NOMO-1 (cell line): ENCODE results near the gene TMEM161B.
"Not testable (repeated sequence)": the region's sequence is repeated elsewhere in the genome, so short reads cannot be mapped to it uniquely, and the experiment has no call there.

Experiments
- DNase-seq, 2 experiments: peaks; one replicate each; lab custom pipeline; 2025; ENCODE audit not compliant: unreplicated experiment in 2 of 2; lab: John Stamatoyannopoulos, UW

TMEM161B gene

GRCh38 chr5:88188458-88189132, 80.0 kb downstream of the TMEM161B start:
- no peak for DNase-seq

- DNase-seq: no peak
Observed at GRCh38 chr5:88183255-88183654, 85.4 kb downstream of the TMEM161B start.

GRCh38 chr5:88177486-88177885, 91.2 kb downstream of the TMEM161B start:
- not testable (repeated sequence) for DNase-seq

DNA sequence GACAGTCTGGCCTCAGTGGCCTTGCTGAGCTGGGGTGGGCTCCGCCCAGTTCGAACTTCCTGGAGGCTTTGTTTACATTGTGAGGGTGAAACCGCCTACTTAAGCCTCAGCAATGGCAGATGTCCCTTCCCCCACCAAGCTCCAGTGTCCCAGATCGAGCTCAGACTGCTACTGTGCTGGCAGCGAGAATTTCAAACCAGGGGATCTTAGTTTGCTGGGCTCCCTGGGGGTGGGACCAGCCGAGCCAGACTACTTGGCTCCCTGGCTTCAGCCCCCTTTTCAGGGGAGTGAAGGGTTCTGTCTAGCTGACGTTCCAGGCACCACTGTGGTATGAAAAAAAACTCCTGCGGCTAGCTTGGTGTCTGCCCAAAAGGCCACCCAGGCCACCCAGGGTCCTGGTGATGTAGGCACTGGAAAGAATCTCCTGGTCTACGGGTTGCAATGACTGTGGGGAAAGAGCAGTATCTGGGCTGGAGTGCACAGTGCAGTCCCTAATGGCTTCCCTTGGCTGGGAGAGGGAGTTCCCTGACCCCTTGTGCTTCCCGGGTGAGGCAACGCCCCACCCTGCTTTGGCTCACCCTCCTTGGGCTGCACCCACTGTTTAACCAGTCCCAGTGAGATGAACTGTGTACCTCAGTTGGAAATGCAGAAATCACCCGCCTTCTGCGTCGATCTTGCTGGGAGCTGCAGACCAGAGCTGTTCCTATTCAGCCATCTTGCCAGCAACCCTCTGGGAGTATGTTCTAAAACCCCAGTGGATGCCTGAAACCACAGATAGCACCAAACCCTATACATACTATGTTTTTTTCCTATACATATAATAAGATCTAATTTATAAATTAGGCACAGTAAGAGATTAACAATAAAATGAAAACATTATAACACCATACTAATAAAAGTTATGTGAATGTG, 95.5 kb downstream of the TMEM161B start:
- DNase-seq: no peak

GRCh38 chr5:88159591-88159990, 109.1 kb downstream of the TMEM161B start:
- DNase-seq: no peak

DNA sequence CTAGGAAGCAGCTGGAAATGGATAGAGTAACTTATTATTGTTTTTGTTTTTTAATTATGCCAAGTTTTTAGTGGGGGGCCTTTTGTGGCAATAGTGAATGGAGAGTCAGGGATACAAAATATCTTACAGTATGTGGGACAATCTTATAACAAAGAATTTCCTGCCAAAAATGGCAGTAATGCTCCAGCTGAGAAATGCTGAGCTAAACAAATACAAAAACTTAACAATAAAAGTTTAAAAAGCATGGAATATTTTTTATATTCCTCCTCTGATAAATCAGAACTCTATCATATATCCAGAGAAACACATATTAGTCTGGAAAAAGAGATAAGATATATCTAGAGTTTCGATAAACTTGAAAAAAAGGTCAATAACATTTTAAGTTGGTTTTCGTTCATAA, 110.6 kb downstream of the TMEM161B start:
- DNase-seq: no peak

- no peak for DNase-seq
Observed at GRCh38 chr5:88154891-88155290, 113.8 kb downstream of the TMEM161B start.

- DNase-seq: no peak
Observed at GRCh38 chr5:88150747-88151146, 117.9 kb downstream of the TMEM161B start.

DNA sequence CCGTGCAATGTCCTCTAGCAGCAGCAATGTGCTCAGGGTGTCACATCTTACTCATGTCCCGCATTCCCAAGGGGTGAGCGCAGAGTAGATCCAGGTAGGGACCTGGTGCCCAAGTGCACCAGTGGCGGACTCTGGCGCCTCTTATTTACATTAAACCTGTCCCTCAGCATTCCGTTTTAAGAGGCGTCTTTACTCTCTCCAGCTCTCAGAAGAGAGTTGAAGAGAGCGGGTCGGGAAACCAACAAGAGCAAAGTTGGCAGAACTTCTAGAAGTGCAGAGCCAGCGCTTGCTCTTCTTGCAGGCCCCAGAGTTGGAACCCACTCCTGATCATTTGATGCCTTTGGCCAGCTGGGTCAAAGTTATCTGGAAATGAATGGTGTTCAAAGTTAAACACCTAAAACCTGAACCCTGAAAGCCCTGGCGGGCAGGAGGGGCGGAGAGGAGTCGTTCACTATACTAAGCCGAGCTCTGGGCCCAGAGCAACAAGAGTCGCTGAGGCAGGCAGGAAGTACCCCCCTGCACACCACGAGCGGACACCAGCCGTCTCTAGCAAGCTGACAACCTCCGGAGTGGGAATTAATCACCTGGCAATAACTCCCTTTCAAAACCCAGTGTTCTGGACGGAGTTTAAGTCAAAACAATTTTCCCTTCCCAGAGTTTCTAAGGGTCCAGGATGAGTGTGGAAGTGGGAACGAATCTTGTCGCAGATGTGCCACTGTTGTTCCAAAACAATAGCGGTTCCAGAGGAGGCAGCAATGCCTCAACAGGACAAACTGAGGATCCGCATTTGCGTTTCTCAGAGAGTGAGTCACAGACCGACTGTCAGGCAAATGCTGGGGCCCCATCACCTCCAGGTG, 122.8 kb downstream of the TMEM161B start:
- no peak for DNase-seq

DNA sequence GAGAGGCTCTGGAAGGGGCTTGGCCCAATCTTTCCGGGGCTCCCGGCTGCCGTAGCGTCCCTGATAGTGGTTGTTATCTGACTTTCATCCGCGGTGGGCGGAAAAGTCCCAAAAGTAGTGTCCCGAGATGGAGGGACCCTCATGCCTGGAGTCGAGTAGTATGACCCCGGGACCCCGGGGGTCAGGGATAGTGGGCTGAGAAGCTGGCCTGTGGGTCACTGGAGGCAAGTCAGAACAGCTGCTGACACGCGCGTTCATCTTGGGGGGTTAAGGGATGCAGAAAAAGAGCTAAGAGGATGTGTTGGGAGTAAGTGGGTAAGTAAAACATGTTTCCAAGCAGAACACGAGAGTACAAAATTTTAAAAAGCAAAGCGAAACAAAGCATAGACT, 123.4 kb downstream of the TMEM161B start:
- no peak for DNase-seq
